H1 (cell line): ENCODE results near the gene MALT1. TPM values are rescaled to one million over a fixed set of nuclear protein-coding genes. Genes with fewer than 3 reads are reported as not detected.

Experiments used
- HDAC6 ChIP-seq: IDR thresholded peaks from one replicate; pipeline ENCODE4 v1.7.1; 2012; ENCODE audit warnings: low read depth, mild to moderate bottlenecking, inconsistent platforms, low read length, moderate library complexity
- SUZ12 ChIP-seq: fragments of 200-600 bp; sonication (generic); IDR thresholded peaks from 2 replicates; pipeline ENCODE4 v1.6.1; 2012; ENCODE audit warnings: mild to moderate bottlenecking, inconsistent platforms, low read length, moderate library complexity, mixed read lengths
- TAF1 ChIP-seq: IDR thresholded peaks from 2 replicates; pipeline ENCODE4 v1.6.1; 2011; ENCODE audit warnings: mild to moderate bottlenecking, low read depth, low read length
- polyA plus RNA-seq, 7 experiments: library from polyadenylated mRNA; depleted of rRNA in 3 of 7; stranded (reverse) in 5 of 7; unstranded in 2 of 7; fragments of >200 nt in 5 of 7; fragments of 200-250 nt in 2 of 7; gene quantifications; 1 replicate in 5 of 7; 2 replicates in 1 of 7; 4 replicates in 1 of 7; pipeline versions ENCODE4 v1.2.1 to v1.2.3, GENCODE V29; 2011 to 2013; ENCODE audit warnings: missing spikeins in 2 of 7, mixed read lengths in 2 of 7
- total RNA-seq: library from RNA; stranded (reverse); fragmentation: NEBNext Ultra II Directional; extraction: Animal tissue kit (Norgen Biotek cat#: 25700); gene quantifications from 2 replicates; pipeline ENCODE4 v1.2.1, GENCODE V29; 2021

MALT1 gene
- total and polyA plus RNA-seq, 2 of the 8 experiments (the other 6 are each of a cell fraction or from before 2014, with no cell fraction given) = 10.7 to 25.9 TPM

- TF ChIP-seq TAF1 (no peak), SUZ12 (no peak), HDAC6 (no peak)
Measured at GRCh38 chr18:58777471-58777870, 106.2 kb downstream of the MALT1 start (continued).
